ENCODE results near the gene CHODL.

The CHODL gene

GRCh38 chr21:18294100-18294499 lies 49.5 kb downstream of the CHODL start:
- DNase-seq = no peak

GRCh38 chr21:18298228-18298627 lies 53.6 kb downstream of the CHODL start:
- peak; percentile 32 for DNase-seq
